K562 (cell line): Measurements from ENCODE around the gene MCC.

Experiments used
- ARHGAP35 ChIP-seq: fragments of 450-650 bp; IDR thresholded peaks from 2 replicates; pipeline ENCODE4 v1.6.1; 2018; ENCODE audit not compliant: partially characterized antibody
- BDP1 ChIP-seq: IDR thresholded peaks from 3 replicates; pipeline ENCODE4 v1.6.1; 2011; ENCODE audit not compliant: insufficient read length, insufficient read depth
- CREB1 ChIP-seq, 2 experiments: sonication (generic) in 1 of 2; formaldehyde crosslinking in 1 of 2; IDR thresholded peaks; 2 replicates each; pipeline versions ENCODE4 v1.6.1 to v1.8.0; 2012 to 2022; ENCODE audit warnings: inconsistent platforms in 1 of 2, mild to moderate bottlenecking in 1 of 2, missing genetic modification reagents in 1 of 2, moderate library complexity in 1 of 2
- HMG20A ChIP-seq: fragments of 450-650 bp; formaldehyde crosslinking; conservative IDR thresholded peaks from 2 replicates; pipeline ENCODE4 v1.4.0; 2020; ENCODE audit warnings: mild to moderate bottlenecking, mixed read lengths
- TCF3 ChIP-seq: sonication (generic); formaldehyde crosslinking; IDR thresholded peaks from 2 replicates; pipeline ENCODE4 v1.4.0; 2020; ENCODE audit warnings: mild to moderate bottlenecking, missing genetic modification reagents

GRCh38 chr5:113117543-113118115 is 370.6 kb downstream of the MCC start:
- TF ChIP-seq CREB1 (IDR thresholded peaks at IDR 0.05) (no peak), CREB1 (CRISPR knock-in tag; IDR thresholded peaks at IDR 0.05) (no peak), BDP1 (no peak), ARHGAP35 (no peak), TCF3 (CRISPR knock-in tag) (no peak), HMG20A (CRISPR knock-in tag) (no peak)
